Endothelial cell of umbilical vein (primary cell): ENCODE results near the gene REEP1. TPM values are rescaled to one million over a fixed set of nuclear protein-coding genes. Genes with fewer than 3 reads are reported as not detected.

Experiments used
- BruUV-seq: library from RNA; stranded (reverse); fragments of 400-500 nt; replicated peaks from 2 replicates; lab custom pipeline; 2021; lab: Mats Ljungman, UMichigan
- CTCF ChIA-PET: fragments of 300-600, 350-600 bp; sonication (Branson Sonifier 250); formaldehyde crosslinking; loops from one replicate; lab custom pipeline; 2021; ENCODE audit warnings: antibody characterized with exemption, inconsistent platforms; lab: Charles Lee
- POLR2A ChIA-PET: fragments of 300-600, 350-600 bp; sonication (Branson Sonifier 250); formaldehyde crosslinking; loops from one replicate; lab custom pipeline; 2021; ENCODE audit warnings: antibody characterized with exemption, inconsistent platforms; lab: Charles Lee
- DNase-seq: peaks from one replicate; pipeline ENCODE4 v3.0.0-alpha.2; 2011; ENCODE audit warnings: low read depth, low spot score
- FAIRE-seq: peaks from 2 replicates; lab custom pipeline; 2011; peaks lifted over from hg19 to GRCh38; lab: Jason Lieb, UNC
- H2AFZ ChIP-seq: 2 replicates; pipeline ENCODE4 v1.6.0; 2012; ENCODE audit warnings: low read depth, low read length, control low read depth, inconsistent platforms
- H3K27ac ChIP-seq: 2 replicates; pipeline ENCODE4 v1.5.1; 2011; ENCODE audit warnings: low read depth, mild to moderate bottlenecking, control low read depth, low read length, moderate library complexity; ENCODE audit not compliant: insufficient read depth
- H3K27me3 ChIP-seq, 2 experiments: 2 replicates each; pipeline versions ENCODE4 v1.6.0 to v1.6.1; 2011; ENCODE audit warnings: low read length in 2 of 2, mixed read lengths in 1 of 2; ENCODE audit not compliant: control insufficient read depth in 2 of 2, insufficient read depth in 2 of 2
- H3K36me3 ChIP-seq, 2 experiments: 2 replicates in 1 of 2; 3 replicates in 1 of 2; pipeline ENCODE4 v1.5.1; 2011; ENCODE audit warnings: low read length in 2 of 2, mild to moderate bottlenecking in 1 of 2, moderate library complexity in 1 of 2; ENCODE audit not compliant: control insufficient read depth in 2 of 2, insufficient read depth in 2 of 2; ENCODE audit errors: extremely low read depth in 1 of 2
- H3K4me1 ChIP-seq: 3 replicates; pipeline ENCODE4 v1.5.1; 2011; ENCODE audit warnings: mild to moderate bottlenecking, low read length; ENCODE audit not compliant: control insufficient read depth, insufficient read depth; ENCODE audit errors: extremely low read depth
- H3K4me2 ChIP-seq: 2 replicates; pipeline ENCODE4 v1.6.1; 2011; ENCODE audit warnings: low read length, control low read depth, mixed read lengths; ENCODE audit not compliant: insufficient read depth
- H3K4me3 ChIP-seq, 3 experiments: fragments of 200-600 bp in 1 of 3; sonication (generic), shearing (Covaris generic) in 1 of 3; replicated peaks in 1 of 3; 2 replicates each; pipeline ENCODE4 v1.5.1; 2011 to 2016; ENCODE audit warnings: control low read depth in 3 of 3, low read length in 3 of 3, mild to moderate bottlenecking in 2 of 3, inconsistent platforms in 1 of 3, low read depth in 1 of 3, moderate library complexity in 1 of 3; ENCODE audit not compliant: insufficient read depth in 1 of 3
- H3K79me2 ChIP-seq: 2 replicates; pipeline ENCODE4 v1.6.0; 2012; ENCODE audit warnings: low read length, inconsistent platforms; ENCODE audit not compliant: control insufficient read depth, insufficient read depth
- H3K9ac ChIP-seq: replicated peaks from 2 replicates; pipeline ENCODE3; 2011; ENCODE audit warnings: low read length, control low read depth; ENCODE audit not compliant: insufficient read depth; ENCODE audit errors: extremely low read depth
- H3K9me1 ChIP-seq: replicated peaks from 3 replicates; pipeline ENCODE4 v1.6.0; 2011; ENCODE audit warnings: mild to moderate bottlenecking, low read length; ENCODE audit not compliant: control insufficient read depth, insufficient read depth; ENCODE audit errors: extremely low read depth
- H3K9me3 ChIP-seq: replicated peaks from 2 replicates; pipeline ENCODE4 v1.5.1; 2012; ENCODE audit warnings: low read length, inconsistent platforms; ENCODE audit not compliant: control insufficient read depth, insufficient read depth
- H4K20me1 ChIP-seq: replicated peaks from 2 replicates; pipeline ENCODE3; 2011; ENCODE audit warnings: mild to moderate bottlenecking, low read length; ENCODE audit not compliant: control insufficient read depth, insufficient read depth; ENCODE audit errors: extremely low read depth
- EZH2 ChIP-seq: IDR thresholded peaks from 2 replicates; pipeline ENCODE4 v1.6.1; 2012; ENCODE audit warnings: borderline replicate concordance, low read depth, mild to moderate bottlenecking, moderate library complexity, low read length, inconsistent platforms; ENCODE audit not compliant: severe bottlenecking
- FOS ChIP-seq: IDR thresholded peaks from 2 replicates; pipeline ENCODE4 v1.6.1; 2011; ENCODE audit warnings: mild to moderate bottlenecking, low read length, moderate library complexity, borderline replicate concordance; ENCODE audit not compliant: insufficient read depth
- GATA2 ChIP-seq: IDR thresholded peaks from 2 replicates; pipeline ENCODE4 v1.7.0; 2011; ENCODE audit warnings: low read depth, mild to moderate bottlenecking, moderate library complexity, mixed read lengths, low read length; ENCODE audit not compliant: insufficient read length, insufficient read depth
- JUN ChIP-seq: IDR thresholded peaks from 2 replicates; pipeline ENCODE4 v1.6.1; 2011; ENCODE audit warnings: borderline replicate concordance, low read depth; ENCODE audit not compliant: insufficient read length, insufficient read depth
- MYC ChIP-seq: IDR thresholded peaks from one replicate; pipeline ENCODE4 v1.6.1; 2011; ENCODE audit warnings: mild to moderate bottlenecking, low read depth, low read length
- POLR2A ChIP-seq: IDR thresholded peaks from 2 replicates; pipeline ENCODE4 v1.6.1; 2012; ENCODE audit warnings: low read depth, mild to moderate bottlenecking, control low read depth, low read length
- POLR2AphosphoS5 ChIP-seq: IDR thresholded peaks from 2 replicates; pipeline ENCODE4 v1.6.1; 2012; ENCODE audit warnings: low read depth, mild to moderate bottlenecking, control low read depth, low read length, moderate library complexity; ENCODE audit not compliant: insufficient read depth
- dilution Hi-C: fragments of 300-500 bp; cut with MboI; formaldehyde crosslinking; loops from one replicate; pipeline ENCODE4 v1.15.0; 2019; ENCODE audit warnings: low sequenced_read_pairs; ENCODE audit not compliant: extremely low pct_ligation_motif_present
- intact Hi-C: fragments of 100-400 bp; cut with micrococcal nuclease; formaldehyde crosslinking; loops from one replicate; pipeline ENCODE4 v1.10.0; 2022
- polyA plus RNA-seq, 4 experiments: library from polyadenylated mRNA; depleted of rRNA in 3 of 4; stranded (reverse) in 3 of 4; unstranded in 1 of 4; fragments of >200 nt; gene quantifications; 2 replicates each; pipeline versions ENCODE4 v1.2.1 to v1.2.3, GENCODE V29; 2011 to 2012; ENCODE audit warnings: missing spikeins in 1 of 4
- total RNA-seq: library from RNA; stranded (reverse); gene quantifications from 2 replicates; pipeline ENCODE4 v1.2.3, GENCODE V29; 2021
- TF ChIP-seq, protein P1 (sequence below): IDR thresholded peaks from 2 replicates; pipeline ENCODE4 v1.6.1; 2011; ENCODE audit not compliant: insufficient read depth, insufficient read length
- TF ChIP-seq, protein P2 (sequence below), 2 donors: IDR thresholded peaks; 1 replicate in 1 of 2; 2 replicates in 1 of 2; pipeline ENCODE4 v1.5.1; 2011; ENCODE audit warnings: low read length in 2 of 2, mild to moderate bottlenecking in 2 of 2, moderate library complexity in 2 of 2, control low read depth in 1 of 2, inconsistent platforms in 1 of 2, low read depth in 1 of 2; ENCODE audit not compliant: insufficient read depth in 1 of 2; ENCODE audit errors: extremely low read depth in 1 of 2

REEP1 gene
- total and polyA plus RNA-seq, 2 donors (not counting 3 experiments of a cell fraction or from before 2014, with no cell fraction given): 0.11 to 0.53 TPM

- CTCF ChIA-PET: no interaction called here
- H3K9ac ChIP-seq: no peak overlapping the region
- no peaks in the 10 kb centered on the region for H3K4me1 ChIP-seq
- no TSS peak for BruUV-seq
- no peak overlapping the region for H2AFZ ChIP-seq
- H3K9me1 ChIP-seq: no peaks in the 10 kb centered on the region
- POLR2A ChIA-PET: no interaction called here
- H3K27ac ChIP-seq: no peak overlapping the region
- TF ChIP-seq MYC: no peak
- no peak for TF ChIP-seq POLR2AphosphoS5
- TF ChIP-seq FOS: no peak
- TF ChIP-seq, protein P1, sequence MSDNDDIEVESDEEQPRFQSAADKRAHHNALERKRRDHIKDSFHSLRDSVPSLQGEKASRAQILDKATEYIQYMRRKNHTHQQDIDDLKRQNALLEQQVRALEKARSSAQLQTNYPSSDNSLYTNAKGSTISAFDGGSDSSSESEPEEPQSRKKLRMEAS: no peak
- dilution Hi-C loops (no loop called here), intact Hi-C loops (loop anchor here (5.0 kb wide), 1 partner anchor 44 kb away; no protein-coding TSS in a partner anchor)
- H3K4me3 ChIP-seq: no peak overlapping the region
- FAIRE-seq: no peak
- no peaks in the 10 kb centered on the region for H3K9me3 ChIP-seq
- peaks cover 4 to 7% of the 10 kb centered on the region in 2 experiments for H3K36me3 ChIP-seq
- no peaks in the 10 kb centered on the region for H3K27me3 ChIP-seq
- H3K79me2 ChIP-seq: peaks cover 12% of the 10 kb centered on the region
- no peak for DNase-seq
- no peak overlapping the region for H3K4me2 ChIP-seq
- H4K20me1 ChIP-seq: peaks cover 2% of the 10 kb centered on the region
Measured at GRCh38 chr2:86171295-86171694, 166.1 kb downstream of the REEP1 start.

GRCh38 chr2:86170449-86170848, 167.0 kb downstream of the REEP1 start:
- Histone ChIP-seq H3K79me2 (peaks cover 6% of the 10 kb centered on the region), H3K4me3 (no peak overlapping the region), H3K27me3 (no peaks in the 10 kb centered on the region), H3K9ac (no peak overlapping the region), H3K36me3 (peaks cover 4 to 7% of the 10 kb centered on the region in 2 experiments), H4K20me1 (peaks cover 2% of the 10 kb centered on the region), H3K4me1 (no peaks in the 10 kb centered on the region), H3K4me2 (no peak overlapping the region), H3K9me1 (no peaks in the 10 kb centered on the region), H3K27ac (no peak overlapping the region), H3K9me3 (no peaks in the 10 kb centered on the region), H2AFZ (no peak overlapping the region)
- intact Hi-C loops (loop anchor here (5.0 kb wide), 1 partner anchor 43 kb away; no protein-coding TSS in a partner anchor), dilution Hi-C loops (no loop called here)
- no TSS peak for BruUV-seq
- DNase-seq (no peak), FAIRE-seq (no peak)
- TF ChIP-seq, protein P2, sequence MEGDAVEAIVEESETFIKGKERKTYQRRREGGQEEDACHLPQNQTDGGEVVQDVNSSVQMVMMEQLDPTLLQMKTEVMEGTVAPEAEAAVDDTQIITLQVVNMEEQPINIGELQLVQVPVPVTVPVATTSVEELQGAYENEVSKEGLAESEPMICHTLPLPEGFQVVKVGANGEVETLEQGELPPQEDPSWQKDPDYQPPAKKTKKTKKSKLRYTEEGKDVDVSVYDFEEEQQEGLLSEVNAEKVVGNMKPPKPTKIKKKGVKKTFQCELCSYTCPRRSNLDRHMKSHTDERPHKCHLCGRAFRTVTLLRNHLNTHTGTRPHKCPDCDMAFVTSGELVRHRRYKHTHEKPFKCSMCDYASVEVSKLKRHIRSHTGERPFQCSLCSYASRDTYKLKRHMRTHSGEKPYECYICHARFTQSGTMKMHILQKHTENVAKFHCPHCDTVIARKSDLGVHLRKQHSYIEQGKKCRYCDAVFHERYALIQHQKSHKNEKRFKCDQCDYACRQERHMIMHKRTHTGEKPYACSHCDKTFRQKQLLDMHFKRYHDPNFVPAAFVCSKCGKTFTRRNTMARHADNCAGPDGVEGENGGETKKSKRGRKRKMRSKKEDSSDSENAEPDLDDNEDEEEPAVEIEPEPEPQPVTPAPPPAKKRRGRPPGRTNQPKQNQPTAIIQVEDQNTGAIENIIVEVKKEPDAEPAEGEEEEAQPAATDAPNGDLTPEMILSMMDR (IDR thresholded peaks at IDR 0.05; ENCODE audit: extremely low read depth in 1 of 2, insufficient read depth in 1 of 2, low read depth in 1 of 2, low read length in 2 of 2): no peak
- TF ChIP-seq GATA2 (no peak), FOS (no peak), JUN (no peak), POLR2AphosphoS5 (no peak), EZH2 (no peak), MYC (no peak), POLR2A (no peak)
- TF ChIP-seq, protein P1: no peak
- CTCF ChIA-PET: interaction anchor here (0.9 to 1.6 kb wide), 3 partner anchors 10 to 203 kb away, joined by 3 to 4 read pairs (median 3); no protein-coding TSS in a partner anchor
- POLR2A ChIA-PET: no interaction called here
